IMR-90 (cell line): ENCODE data around the gene CAT. TPM values are rescaled to one million over a fixed set of nuclear protein-coding genes. Genes with fewer than 3 reads are reported as not detected.

Experiments
- ATAC-seq: fragments of 200-7000 bp; cut with Tn5 transposase; 2 replicates; pipeline ENCODE4 v1.9.1; 2020; ENCODE audit warnings: low read depth, mild to moderate bottlenecking, moderate library complexity
- BruUV-seq: library from RNA; stranded (reverse); fragments of 400-500 nt; replicated peaks from 2 replicates; lab custom pipeline; 2021; lab: Mats Ljungman, UMichigan
- CTCF ChIA-PET: fragments of 300-600 bp; formaldehyde crosslinking; extraction: SDS; loops from one replicate; lab custom pipeline; 2021; ENCODE audit warnings: antibody characterized with exemption; lab: Yijun Ruan, JAX
- POLR2A ChIA-PET: fragments of 300-600 bp; sonication (Branson Sonifier 250); formaldehyde crosslinking; loops from one replicate; lab custom pipeline; 2022; ENCODE audit warnings: antibody characterized with exemption; ENCODE audit not compliant: unreplicated experiment; lab: Charles Lee
- DNase-seq: peaks from one replicate; pipeline ENCODE4 v3.0.0; 2013
- H2AFZ ChIP-seq: replicated peaks from 2 replicates; pipeline ENCODE3; 2013; ENCODE audit warnings: low read length, mild to moderate bottlenecking; ENCODE audit not compliant: poor library complexity
- H2AK5ac ChIP-seq: 2 replicates; pipeline ENCODE4 v1.6.1; 2013; ENCODE audit warnings: low read depth, low read length, inconsistent platforms
- H2AK9ac ChIP-seq: replicated peaks from 2 replicates; pipeline ENCODE3; 2013; ENCODE audit warnings: mild to moderate bottlenecking, low read depth, low read length, moderate library complexity; ENCODE audit not compliant: poor library complexity
- H2BK120ac ChIP-seq: 2 replicates; pipeline ENCODE4 v1.6.1; 2013; ENCODE audit warnings: low read depth, low read length, inconsistent platforms
- H2BK15ac ChIP-seq: 3 replicates; pipeline ENCODE4 v1.6.1; 2013; ENCODE audit warnings: low read depth, low read length, inconsistent platforms
- H2BK20ac ChIP-seq: 2 replicates; pipeline ENCODE4 v1.6.1; 2013; ENCODE audit warnings: low read depth, mild to moderate bottlenecking, inconsistent platforms, low read length, moderate library complexity
- H2BK5ac ChIP-seq: 2 replicates; pipeline ENCODE4 v1.6.1; 2013; ENCODE audit warnings: mild to moderate bottlenecking, low read depth, low read length, inconsistent platforms; ENCODE audit not compliant: poor library complexity, severe bottlenecking
- H3K14ac ChIP-seq: replicated peaks from 2 replicates; pipeline ENCODE4 v1.6.1; 2013; ENCODE audit warnings: low read depth, low read length, inconsistent platforms
- H3K18ac ChIP-seq: 2 replicates; pipeline ENCODE4 v1.6.1; 2013; ENCODE audit warnings: low read depth, low read length, control low read depth
- H3K23ac ChIP-seq: 2 replicates; pipeline ENCODE4 v1.6.1; 2013; ENCODE audit warnings: low read depth, low read length, inconsistent platforms
- H3K27ac ChIP-seq: 2 replicates; pipeline ENCODE4 v1.5.1; 2013; ENCODE audit warnings: mild to moderate bottlenecking, control low read depth, low read length; ENCODE audit not compliant: insufficient read depth
- H3K27me3 ChIP-seq: 2 replicates; pipeline ENCODE4 v1.6.1; 2013; ENCODE audit warnings: low read length; ENCODE audit not compliant: control insufficient read depth, insufficient read depth
- H3K36me3 ChIP-seq: 2 replicates; pipeline ENCODE4 v1.6.1; 2013; ENCODE audit warnings: low read length, mixed read lengths; ENCODE audit not compliant: control insufficient read depth, insufficient read depth
- H3K4ac ChIP-seq: 2 replicates; pipeline ENCODE4 v1.6.1; 2013; ENCODE audit warnings: low read depth, low read length, inconsistent platforms
- H3K4me1 ChIP-seq: 2 replicates; pipeline ENCODE4 v1.6.1; 2013; ENCODE audit warnings: low read length, mixed read lengths; ENCODE audit not compliant: control insufficient read depth, insufficient read depth
- H3K4me2 ChIP-seq: 2 replicates; pipeline ENCODE4 v1.6.1; 2013; ENCODE audit warnings: low read depth, mild to moderate bottlenecking, control low read depth, low read length, moderate library complexity
- H3K4me3 ChIP-seq: 2 replicates; pipeline ENCODE4 v1.5.1; 2013; ENCODE audit warnings: low read depth, mild to moderate bottlenecking, control low read depth, low read length, moderate library complexity; ENCODE audit not compliant: insufficient read depth
- H3K56ac ChIP-seq: 2 replicates; pipeline ENCODE4 v1.6.1; 2013; ENCODE audit warnings: low read length, inconsistent platforms; ENCODE audit not compliant: insufficient read depth; ENCODE audit errors: extremely low read depth
- H3K79me1 ChIP-seq, 2 experiments: 2 replicates each; pipeline ENCODE4 v1.6.1; 2013; ENCODE audit warnings: low read length in 2 of 2, inconsistent platforms in 1 of 2, low read depth in 1 of 2
- H3K9ac ChIP-seq: 2 replicates; pipeline ENCODE4 v1.6.1; 2013; ENCODE audit warnings: low read depth, low read length, control low read depth
- H3K9me1 ChIP-seq: 2 replicates; pipeline ENCODE4 v1.6.1; 2013; ENCODE audit warnings: low read length, inconsistent platforms; ENCODE audit not compliant: insufficient read depth
- H3K9me3 ChIP-seq: 2 replicates; pipeline ENCODE4 v1.6.1; 2013; ENCODE audit warnings: low read length; ENCODE audit not compliant: control insufficient read depth, insufficient read depth
- H4K20me1 ChIP-seq: 2 replicates; pipeline ENCODE4 v1.6.1; 2013; ENCODE audit warnings: low read length, inconsistent platforms; ENCODE audit not compliant: insufficient read depth
- H4K5ac ChIP-seq: 2 replicates; pipeline ENCODE4 v1.6.1; 2013; ENCODE audit warnings: mild to moderate bottlenecking, low read depth, low read length, control low read depth
- H4K8ac ChIP-seq, 2 experiments: 2 replicates each; pipeline ENCODE4 v1.6.1; 2013; ENCODE audit warnings: low read depth in 2 of 2, low read length in 2 of 2, control low read depth in 1 of 2, inconsistent platforms in 1 of 2
- H4K91ac ChIP-seq: 2 replicates; pipeline ENCODE4 v1.6.1; 2013; ENCODE audit warnings: low read depth, low read length, inconsistent platforms; ENCODE audit not compliant: insufficient read depth
- CEBPB ChIP-seq: IDR thresholded peaks from 2 replicates; pipeline ENCODE4 v1.6.1; 2012; ENCODE audit warnings: low read depth, low read length, improper control_type of control experiment
- CTCF ChIP-seq: conservative IDR thresholded peaks from 2 replicates; pipeline ENCODE4 v1.5.1; 2012; ENCODE audit warnings: mild to moderate bottlenecking, low read depth, low read length, improper control_type of control experiment
- MAFK ChIP-seq: IDR thresholded peaks from 2 replicates; pipeline ENCODE4 v1.6.1; 2012; ENCODE audit warnings: low read depth, low read length, improper control_type of control experiment
- MAZ ChIP-seq: IDR thresholded peaks from 2 replicates; pipeline ENCODE4 v1.6.1; 2012; ENCODE audit warnings: low read depth, mild to moderate bottlenecking, low read length, improper control_type of control experiment, moderate library complexity, borderline replicate concordance
- POLR2A ChIP-seq: IDR thresholded peaks from 2 replicates; pipeline ENCODE4 v1.6.1; 2012; ENCODE audit warnings: mild to moderate bottlenecking, low read depth, low read length
- SMC3 ChIP-seq: fragments of 150-350 bp; IDR thresholded peaks from 2 replicates; pipeline ENCODE4 v1.6.1; 2016; ENCODE audit warnings: low read depth, mild to moderate bottlenecking, antibody characterized with exemption, low read length, moderate library complexity
- WGBS, 2 experiments: methylation state at CpG; one replicate each; pipeline versions ENCODE4 v1.1.5 to v1.1.7; 2013; ENCODE audit warnings: missing lambda C conversion rate in 2 of 2; ENCODE audit not compliant: insufficient read length in 1 of 2; ENCODE audit errors: extremely low coverage in 2 of 2; 5-methylcytosine and 5-hydroxymethylcytosine counted together
- dilution Hi-C: fragments of 300-500 bp; cut with HindIII; formaldehyde crosslinking; loops from one replicate; pipeline ENCODE4 v1.14.3; 2018; ENCODE audit warnings: low sequenced_read_pairs; ENCODE audit not compliant: unreplicated experiment
- in situ Hi-C: fragments of 300-500 bp; cut with MboI; formaldehyde crosslinking; loops from 3 replicates; pipeline ENCODE4 v1.14.3; 2019; ENCODE audit warnings: low sequenced_read_pairs, inconsistent platforms, mixed read lengths
- intact Hi-C: fragments of 100-400 bp; cut with micrococcal nuclease; formaldehyde crosslinking; loops from 2 replicates; pipeline ENCODE4 v1.10.0; 2022
- polyA plus RNA-seq, 3 experiments: library from polyadenylated mRNA; depleted of rRNA; stranded (reverse); fragments of >200 nt; gene quantifications; 2 replicates each; pipeline ENCODE4 v1.2.3, GENCODE V29; 2012; ENCODE audit warnings: low replicate concordance in 1 of 3
- total RNA-seq: library from RNA; depleted of rRNA; stranded (reverse); fragments of >200 nt; gene quantifications from 2 replicates; pipeline ENCODE4 v1.2.3, GENCODE V29; 2012

CAT gene
- total and polyA plus RNA-seq, 2 of the 4 experiments (the other 2 are of a cell fraction) = 52.5 to 80.5 TPM

- Histone ChIP-seq H2BK15ac (no peak overlapping the region; the same call in 2 of the 3 replicates), H3K9me3 (no peaks in the 10 kb centered on the region), H2AK5ac (no peak overlapping the region), H2BK20ac (0 out of 2 replicates have a peak overlapping the region, but pooled peaks have one; percentile 3), H4K8ac (no peak overlapping the region), H3K9ac (no peak overlapping the region), H4K5ac (no peak overlapping the region), H3K4me2 (peak overlapping the region; percentile 29), H3K56ac (no peak overlapping the region), H3K4me3 (no peak overlapping the region), H3K27ac (no peak overlapping the region), H3K4me1 (peaks cover 14% of the 10 kb centered on the region), H4K91ac (no peak overlapping the region), H3K4ac (no peak overlapping the region), H3K18ac (no peak overlapping the region), H3K14ac (no peak overlapping the region), H2AFZ (peak overlapping the region; percentile 65), H3K23ac (no peak overlapping the region), H2BK120ac (no peak overlapping the region), H3K9me1 (no peaks in the 10 kb centered on the region; the same call in 1 of the 2 replicates), H2AK9ac (no peak overlapping the region), H3K79me1 (no peaks in the 10 kb centered on the region), H4K20me1 (no peaks in the 10 kb centered on the region), H3K27me3 (peaks cover 19% of the 10 kb centered on the region), H3K36me3 (no peaks in the 10 kb centered on the region), H2BK5ac (peak overlapping the region; percentile 1)
- BruUV-seq = no TSS peak
- CTCF ChIA-PET = interaction anchor here (0.7 kb wide), 1 partner anchor 63 kb away, joined by 3 read pairs; no protein-coding TSS in a partner anchor
- 0% methylated on average over 1 of the region's 4 CpGs; no CpG with 5 or more reads in 1 of the 2 experiments for WGBS, 2 experiments
- dilution Hi-C loops (no loop called here), in situ Hi-C loops (no loop called here), intact Hi-C loops (no loop called here)
- POLR2A ChIA-PET = no interaction called here
- 0 out of 2 replicates have a peak, but pooled peaks have one; percentile 8 for TF ChIP-seq MAFK
- TF ChIP-seq CEBPB = peak; percentile 95
- TF ChIP-seq CTCF = no peak
- 0 out of 2 replicates have a peak, but pooled peaks have one; percentile 40 for TF ChIP-seq MAZ
- TF ChIP-seq POLR2A = no peak
- no peak for TF ChIP-seq SMC3
- ATAC-seq = peak; percentile 97
- peak; percentile 89 for DNase-seq
These were observed 62.8 kb downstream of the CAT start for GRCh38 chr11:34501500-34501899.
